GM18502 (cell line): ENCODE measurements around the gene GGACT.
"Not testable (repeated sequence)": the region's sequence is repeated elsewhere in the genome, so short reads cannot be mapped to it uniquely, and the experiment has no call there.

Experiments used
- ATAC-seq: cut with Tn5 transposase; IDR thresholded peaks from one replicate; pipeline ENCODE4 v1.9.1; 2021; ENCODE audit warnings: mild to moderate bottlenecking; ENCODE audit not compliant: unreplicated experiment, poor library complexity

The GGACT gene

GRCh38 chr13:100588331-100589177, at the start of gene GGACT:
Gene GGACT, minus strand, starts transcription at chr13:100588789. Its CDS starts 56,198 bp downstream, at chr13:100532591.
- peak; percentile 95 for ATAC-seq

GRCh38 chr13:100637796-100638195, 49.2 kb upstream of the GGACT start:
- ATAC-seq, result no peak

GRCh38 chr13:100637380-100637779, 48.8 kb upstream of the GGACT start:
- no peak for ATAC-seq

- no peak for ATAC-seq
Measured at GRCh38 chr13:100636441-100636840, 47.9 kb upstream of the GGACT start.

- ATAC-seq, result no peak
Measured at GRCh38 chr13:100636004-100636403, 47.4 kb upstream of the GGACT start.

GRCh38 chr13:100634696-100635095, 46.1 kb upstream of the GGACT start:
- no peak for ATAC-seq

GRCh38 chr13:100633461-100633860, 44.9 kb upstream of the GGACT start:
- no peak for ATAC-seq

- no peak for ATAC-seq
Measured at GRCh38 chr13:100630555-100630954, 42.0 kb upstream of the GGACT start.

GRCh38 chr13:100627120-100627519, 38.5 kb upstream of the GGACT start:
- no peak for ATAC-seq

- no peak for ATAC-seq
Measured at GRCh38 chr13:100625447-100625846, 36.9 kb upstream of the GGACT start.

- no peak for ATAC-seq
Measured at GRCh38 chr13:100620792-100621191, 32.2 kb upstream of the GGACT start.

- ATAC-seq, result no peak
Measured at GRCh38 chr13:100619940-100620339, 31.4 kb upstream of the GGACT start.

GRCh38 chr13:100618897-100619296, 30.3 kb upstream of the GGACT start:
- not testable (repeated sequence) for ATAC-seq

- no peak for ATAC-seq
Measured at GRCh38 chr13:100613031-100613430, 24.4 kb upstream of the GGACT start.

GRCh38 chr13:100611678-100612492, 23.3 kb upstream of the GGACT start:
- ATAC-seq, result no peak

GRCh38 chr13:100610391-100611347, 22.1 kb upstream of the GGACT start:
- ATAC-seq, result peak; percentile 56

- ATAC-seq, result peak; percentile 87
Measured at GRCh38 chr13:100608906-100609305, 20.3 kb upstream of the GGACT start.

GRCh38 chr13:100608489-100608888, 19.9 kb upstream of the GGACT start:
- no peak for ATAC-seq

- ATAC-seq, result no peak
Measured at GRCh38 chr13:100604918-100605710, 16.5 kb upstream of the GGACT start.
